Caco-2 (cell line): ENCODE results near the gene SECISBP2. TPM values are rescaled to one million over a fixed set of nuclear protein-coding genes. Genes with fewer than 3 reads are reported as not detected.
"Not testable (repeated sequence)": the region's sequence is repeated elsewhere in the genome, so short reads cannot be mapped to it uniquely, and the experiment has no call there.

Source experiments
- BruUV-seq: library from RNA; stranded (reverse); fragments of 400-500 nt; replicated peaks from 2 replicates; lab custom pipeline; 2021; lab: Mats Ljungman, UMichigan
- CTCF ChIA-PET: fragments of 300-600 bp; sonication (Branson Sonifier 250); formaldehyde crosslinking; loops from one replicate; lab custom pipeline; 2022; ENCODE audit warnings: antibody characterized with exemption; lab: Charles Lee
- POLR2A ChIA-PET: fragments of 300-600 bp; sonication (Branson Sonifier 250); formaldehyde crosslinking; loops from one replicate; lab custom pipeline; 2022; ENCODE audit warnings: antibody characterized with exemption; lab: Charles Lee
- DNase-seq, 2 experiments: peaks; one replicate each; pipeline versions ENCODE4 v3.0.0 to v3.0.0-alpha.2; 2020 to 2022
- H3K27me3 ChIP-seq: replicated peaks from 2 replicates; pipeline ENCODE4 v1.6.0; 2011; ENCODE audit warnings: low read length; ENCODE audit not compliant: control insufficient read depth, insufficient read depth
- H3K36me3 ChIP-seq: 2 replicates; pipeline ENCODE4 v1.5.1; 2011; ENCODE audit warnings: low read length; ENCODE audit not compliant: control insufficient read depth, insufficient read depth
- H3K4me1 ChIP-seq: fragments of 250-450 bp; sonication (Bioruptor Pico); 2 replicates; pipeline ENCODE4 v1.5.1; 2020; ENCODE audit warnings: mild to moderate bottlenecking
- H3K4me3 ChIP-seq: 2 replicates; pipeline ENCODE4 v1.5.1; 2011; ENCODE audit warnings: low read depth, mild to moderate bottlenecking, control low read depth, low read length
- H3K9me3 ChIP-seq: fragments of 250-450 bp; sonication (Bioruptor Pico); 2 replicates; pipeline ENCODE4 v1.5.1; 2020; ENCODE audit warnings: mild to moderate bottlenecking, moderate library complexity
- H3K27ac Mint-ChIP-seq: one replicate; pipeline ENCODE4 v1.8.0; 2022; ENCODE audit warnings: mixed read lengths; ENCODE audit not compliant: unreplicated experiment
- H3K27me3 Mint-ChIP-seq: one replicate; pipeline ENCODE4 v1.8.0; 2022; ENCODE audit warnings: mixed read lengths; ENCODE audit not compliant: insufficient read depth, unreplicated experiment
- H3K36me3 Mint-ChIP-seq: one replicate; pipeline ENCODE4 v1.8.0; 2022; ENCODE audit warnings: mild to moderate bottlenecking, mixed read lengths; ENCODE audit not compliant: insufficient read depth, unreplicated experiment
- H3K4me1 Mint-ChIP-seq: one replicate; pipeline ENCODE4 v1.8.0; 2022; ENCODE audit warnings: low read depth, mixed read lengths; ENCODE audit not compliant: unreplicated experiment
- H3K4me3 Mint-ChIP-seq: one replicate; pipeline ENCODE4 v1.8.0; 2022; ENCODE audit warnings: mild to moderate bottlenecking, moderate library complexity, mixed read lengths; ENCODE audit not compliant: unreplicated experiment
- H3K9me3 Mint-ChIP-seq: one replicate; pipeline ENCODE4 v1.8.0; 2022; ENCODE audit warnings: mixed read lengths; ENCODE audit not compliant: unreplicated experiment
- CTCF ChIP-seq, 2 experiments: fragments of 200-600 bp in 1 of 2; IDR thresholded peaks; 1 replicate in 1 of 2; 2 replicates in 1 of 2; pipeline versions ENCODE4 v1.5.1 to v1.8.0; 2011 to 2022; ENCODE audit warnings: antibody characterized with exemption in 1 of 2, control low read depth in 1 of 2, inconsistent platforms in 1 of 2, low read depth in 1 of 2, low read length in 1 of 2, mild to moderate bottlenecking in 1 of 2, moderate library complexity in 1 of 2; ENCODE audit not compliant: insufficient read depth in 1 of 2, severe bottlenecking in 1 of 2, unreplicated experiment in 1 of 2
- intact Hi-C: fragments of 100-400 bp; cut with micrococcal nuclease; formaldehyde crosslinking; loops from one replicate; pipeline ENCODE4 v1.10.0; 2022; ENCODE audit not compliant: unreplicated experiment
- total RNA-seq: library from RNA; stranded (reverse); gene quantifications from 2 replicates; pipeline ENCODE4 v1.2.3, GENCODE V29; 2022

SECISBP2 gene
- total RNA-seq, 1 experiment from 2014 or later, result 21.0 TPM

- ChIA-PET POLR2A (no interaction called here), CTCF (interaction anchor here (0.6 kb wide), 1 partner anchor 245 kb away, joined by 3 read pairs; no protein-coding TSS in a partner anchor)
- DNase-seq, result no peak
- Histone ChIP-seq H3K9me3 (no peaks in the 10 kb centered on the region), H3K27me3 (no peaks in the 10 kb centered on the region), H3K4me1 (no peaks in the 10 kb centered on the region), H3K36me3 (no peaks in the 10 kb centered on the region), H3K4me3 (no peak overlapping the region)
- TF ChIP-seq CTCF (IDR thresholded peaks at IDR 0.05; ENCODE audit: insufficient read depth in 1 of 2, low read depth in 1 of 2, low read length in 1 of 2, severe bottlenecking in 1 of 2, unreplicated experiment in 1 of 2), result no peak
- BruUV-seq, result no TSS peak
- H3K27ac Mint-ChIP-seq, result no peak overlapping the region
- H3K4me1 Mint-ChIP-seq, result no peaks in the 10 kb centered on the region
- peaks cover 62% of the 10 kb centered on the region for H3K36me3 Mint-ChIP-seq
- H3K9me3 Mint-ChIP-seq, result no peaks in the 10 kb centered on the region
- H3K27me3 Mint-ChIP-seq, result no peaks in the 10 kb centered on the region
- H3K4me3 Mint-ChIP-seq, result no peak overlapping the region
- intact Hi-C loops, result no loop called here
These were observed 24.6 kb downstream of the SECISBP2 start for GRCh38 chr9:89342948-89343347.

- peaks cover 59% of the 10 kb centered on the region for H3K36me3 Mint-ChIP-seq
- CTCF ChIA-PET, H3K4me3 ChIP-seq, H3K9me3 ChIP-seq, DNase-seq, BruUV-seq, H3K4me1 Mint-ChIP-seq, H3K27ac Mint-ChIP-seq, H3K36me3 ChIP-seq, H3K4me1 ChIP-seq, H3K27me3 Mint-ChIP-seq, intact Hi-C loops, H3K4me3 Mint-ChIP-seq, H3K9me3 Mint-ChIP-seq, H3K27me3 ChIP-seq, POLR2A ChIA-PET: not testable (repeated sequence)
These were observed 25.5 kb downstream of the SECISBP2 start for GRCh38 chr9:89343812-89344211.

GRCh38 chr9:89345476-89345875 lies 27.2 kb downstream of the SECISBP2 start:
- Histone ChIP-seq H3K4me1 (no peaks in the 10 kb centered on the region), H3K27me3 (no peaks in the 10 kb centered on the region), H3K4me3 (no peak overlapping the region), H3K9me3 (no peaks in the 10 kb centered on the region), H3K36me3 (no peaks in the 10 kb centered on the region)
- Mint-ChIP-seq H3K36me3 (peaks cover 56% of the 10 kb centered on the region), H3K9me3 (no peaks in the 10 kb centered on the region), H3K4me1 (no peaks in the 10 kb centered on the region), H3K4me3 (no peak overlapping the region), H3K27me3 (no peaks in the 10 kb centered on the region), H3K27ac (no peak overlapping the region)
- TF ChIP-seq CTCF (IDR thresholded peaks at IDR 0.05; ENCODE audit: insufficient read depth in 1 of 2, low read depth in 1 of 2, low read length in 1 of 2, severe bottlenecking in 1 of 2, unreplicated experiment in 1 of 2), result no peak
- no peak for DNase-seq
- ChIA-PET POLR2A (no interaction called here), CTCF (no interaction called here)
- intact Hi-C loops, result no loop called here
- BruUV-seq, result no TSS peak

GRCh38 chr9:89346696-89347095 lies 28.4 kb downstream of the SECISBP2 start:
- BruUV-seq, result no TSS peak
- Histone ChIP-seq H3K36me3 (no peaks in the 10 kb centered on the region), H3K4me3 (no peak overlapping the region), H3K9me3 (no peaks in the 10 kb centered on the region), H3K4me1 (no peaks in the 10 kb centered on the region), H3K27me3 (no peaks in the 10 kb centered on the region)
- no peaks in the 10 kb centered on the region for H3K27me3 Mint-ChIP-seq
- ChIA-PET CTCF (no interaction called here), POLR2A (no interaction called here)
- no peak for DNase-seq
- TF ChIP-seq CTCF (IDR thresholded peaks at IDR 0.05; ENCODE audit: insufficient read depth in 1 of 2, low read depth in 1 of 2, low read length in 1 of 2, severe bottlenecking in 1 of 2, unreplicated experiment in 1 of 2), result no peak
- H3K4me1 Mint-ChIP-seq, result peaks cover 6% of the 10 kb centered on the region
- H3K27ac Mint-ChIP-seq, result no peak overlapping the region
- H3K4me3 Mint-ChIP-seq, result no peak overlapping the region
- intact Hi-C loops, result no loop called here
- no peaks in the 10 kb centered on the region for H3K9me3 Mint-ChIP-seq
- peaks cover 64% of the 10 kb centered on the region for H3K36me3 Mint-ChIP-seq
